GM21390 (cell line): ENCODE data around the gene GALNT14.

ENCODE experiments used
- ATAC-seq: cut with Tn5 transposase; IDR thresholded peaks from one replicate; pipeline ENCODE4 v1.9.1; 2021; ENCODE audit not compliant: unreplicated experiment

The GALNT14 gene

GRCh38 chr2:30955516-30956132, 182.6 kb downstream of the GALNT14 start:
- no peak for ATAC-seq

GRCh38 chr2:30950339-30950738, 187.9 kb downstream of the GALNT14 start:
- ATAC-seq = no peak

GRCh38 chr2:30949435-30949834, 188.8 kb downstream of the GALNT14 start:
- no peak for ATAC-seq

- ATAC-seq = no peak
These were observed 189.4 kb downstream of the GALNT14 start for GRCh38 chr2:30948857-30949256.

- no peak for ATAC-seq
These were observed 190.1 kb downstream of the GALNT14 start for GRCh38 chr2:30948130-30948529.

GRCh38 chr2:30947686-30948085, 190.6 kb downstream of the GALNT14 start:
- no peak for ATAC-seq

GRCh38 chr2:30942419-30942818, 195.8 kb downstream of the GALNT14 start:
- ATAC-seq = no peak

GRCh38 chr2:30940839-30941238, 197.4 kb downstream of the GALNT14 start:
- no peak for ATAC-seq

GRCh38 chr2:30939364-30939763, 198.9 kb downstream of the GALNT14 start:
- ATAC-seq = no peak

- ATAC-seq = no peak
These were observed 200.0 kb downstream of the GALNT14 start for GRCh38 chr2:30938196-30938595.

GRCh38 chr2:30936977-30937376, 201.3 kb downstream of the GALNT14 start:
- ATAC-seq = no peak

- no peak for ATAC-seq
These were observed 202.4 kb downstream of the GALNT14 start for GRCh38 chr2:30935795-30936194.

GRCh38 chr2:30934066-30934465, 204.2 kb downstream of the GALNT14 start:
- ATAC-seq = no peak

GRCh38 chr2:30933496-30933895, 204.7 kb downstream of the GALNT14 start:
- no peak for ATAC-seq

GRCh38 chr2:30932870-30933269, 205.4 kb downstream of the GALNT14 start:
- no peak for ATAC-seq

GRCh38 chr2:30931841-30932407, 206.3 kb downstream of the GALNT14 start:
- ATAC-seq = no peak

- no peak for ATAC-seq
These were observed 207.5 kb downstream of the GALNT14 start for GRCh38 chr2:30930716-30931115.

- ATAC-seq = no peak
These were observed 210.7 kb downstream of the GALNT14 start for GRCh38 chr2:30927465-30928075.

GRCh38 chr2:30926606-30927005, 211.6 kb downstream of the GALNT14 start:
- no peak for ATAC-seq

GRCh38 chr2:30923623-30924022, 214.6 kb downstream of the GALNT14 start:
- no peak for ATAC-seq

- ATAC-seq = no peak
These were observed 217.7 kb downstream of the GALNT14 start for GRCh38 chr2:30920511-30920910.

- no peak for ATAC-seq
These were observed 222.8 kb downstream of the GALNT14 start for GRCh38 chr2:30915486-30915885.

- ATAC-seq = no peak
These were observed 223.8 kb downstream of the GALNT14 start for GRCh38 chr2:30914456-30914855.
